HEK293T (cell line): Measurements from ENCODE around the gene OS9.

Source experiments
- CTCF ChIA-PET: fragments of 350-600 bp; formaldehyde crosslinking; extraction: SDS; loops from one replicate; lab custom pipeline; 2021; ENCODE audit warnings: antibody characterized with exemption, inconsistent platforms; lab: Yijun Ruan, JAX
- POLR2A ChIA-PET: fragments of 350-600 bp; formaldehyde crosslinking; extraction: SDS; loops from one replicate; lab custom pipeline; 2020; ENCODE audit warnings: antibody characterized with exemption, inconsistent platforms; lab: Yijun Ruan, JAX
- DNase-seq: peaks from one replicate; pipeline ENCODE4 v3.0.0; 2012; ENCODE audit warnings: mixed read lengths; ENCODE audit errors: extremely low spot score
- ARNT ChIP-seq: fragments of 450-650 bp; IDR thresholded peaks from 2 replicates; pipeline ENCODE4 v1.6.1; 2017; ENCODE audit warnings: mild to moderate bottlenecking
- BHLHE40 ChIP-seq: fragments of 450-650 bp; IDR thresholded peaks from 2 replicates; pipeline ENCODE4 v1.6.1; 2016; ENCODE audit warnings: mild to moderate bottlenecking, moderate library complexity, borderline replicate concordance
- CTBP1 ChIP-seq: fragments of 450-650 bp; IDR thresholded peaks from 2 replicates; pipeline ENCODE4 v1.6.1; 2016; ENCODE audit warnings: borderline replicate concordance
- ELF4 ChIP-seq: fragments of 450-650 bp; IDR thresholded peaks from 2 replicates; pipeline ENCODE4 v1.6.1; 2017; ENCODE audit warnings: antibody characterized with exemption
- FOXA1 ChIP-seq: fragments of 450-650 bp; IDR thresholded peaks from 2 replicates; pipeline ENCODE4 v1.6.1; 2016; ENCODE audit warnings: mild to moderate bottlenecking
- FOXK2 ChIP-seq: fragments of 450-650 bp; IDR thresholded peaks from 2 replicates; pipeline ENCODE4 v1.6.1; 2016; ENCODE audit warnings: mild to moderate bottlenecking
- FOXM1 ChIP-seq: fragments of 450-650 bp; IDR thresholded peaks from 2 replicates; pipeline ENCODE4 v1.6.1; 2017; ENCODE audit warnings: mild to moderate bottlenecking, borderline replicate concordance
- HDGF ChIP-seq: fragments of 450-650 bp; IDR thresholded peaks from 2 replicates; pipeline ENCODE4 v1.6.1; 2017; ENCODE audit warnings: antibody characterized with exemption, borderline replicate concordance
- L3MBTL2 ChIP-seq: fragments of 450-650 bp; conservative IDR thresholded peaks from 2 replicates; pipeline ENCODE4 v1.6.1; 2016; ENCODE audit warnings: mild to moderate bottlenecking
- LEF1 ChIP-seq: fragments of 450-650 bp; IDR thresholded peaks from 2 replicates; pipeline ENCODE4 v1.6.1; 2017; ENCODE audit warnings: mild to moderate bottlenecking, borderline replicate concordance
- NFRKB ChIP-seq: fragments of 450-650 bp; IDR thresholded peaks from 2 replicates; pipeline ENCODE4 v1.6.1; 2016; ENCODE audit warnings: mild to moderate bottlenecking, moderate library complexity
- PKNOX1 ChIP-seq: fragments of 450-650 bp; IDR thresholded peaks from 2 replicates; pipeline ENCODE4 v1.6.1; 2016
- SP1 ChIP-seq: fragments of 450-650 bp; IDR thresholded peaks from 2 replicates; pipeline ENCODE4 v1.6.1; 2017
- SUZ12 ChIP-seq: fragments of 450-650 bp; IDR thresholded peaks from 2 replicates; pipeline ENCODE4 v1.6.1; 2016; ENCODE audit warnings: mild to moderate bottlenecking
- TARDBP ChIP-seq: fragments of 450-650 bp; IDR thresholded peaks from 2 replicates; pipeline ENCODE4 v1.6.1; 2016
- ZNF384 ChIP-seq: fragments of 450-650 bp; IDR thresholded peaks from 2 replicates; pipeline ENCODE4 v1.6.1; 2016

Gene OS9

DNA sequence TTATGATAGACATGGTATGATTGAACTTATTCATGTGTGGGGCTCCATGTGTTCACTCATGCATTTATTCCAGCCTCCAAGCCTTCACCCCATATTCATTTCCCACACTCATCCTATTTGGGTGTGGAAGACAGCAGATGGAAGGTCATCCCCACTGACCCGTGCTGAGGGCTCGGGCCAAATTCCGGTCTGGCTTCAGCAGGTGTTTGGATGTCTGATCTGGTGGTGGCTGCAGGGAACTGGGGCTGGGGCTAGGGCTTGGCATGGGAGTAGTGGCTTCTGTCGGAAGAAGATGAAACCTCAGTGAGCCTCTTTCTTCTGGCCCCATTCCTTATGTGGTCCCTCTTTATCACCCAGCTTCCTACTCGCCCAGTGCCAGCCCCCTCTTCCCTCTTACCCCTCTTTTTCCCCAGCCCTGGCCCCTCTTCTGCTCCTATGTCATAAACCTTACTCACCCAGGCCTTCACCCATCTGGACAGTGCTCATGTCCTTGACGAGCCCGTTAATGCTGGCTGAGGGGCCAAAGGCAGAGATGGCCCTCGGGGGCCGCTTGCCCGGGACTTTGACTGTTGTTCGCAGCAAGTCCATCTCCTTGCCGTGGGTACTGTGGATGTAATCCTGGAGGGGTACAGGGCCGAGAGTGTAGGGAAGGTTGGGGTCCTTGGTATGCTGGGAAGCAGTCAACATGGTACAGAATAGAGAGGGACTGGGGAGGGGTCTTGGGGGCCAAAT lies 36.6 kb downstream of the OS9 start:
- POLR2A ChIA-PET = interaction anchor here (6.9 kb wide), 1 partner anchor 14 kb away, joined by 42 read pairs; the partner anchor contains the start of gene TSPAN31
- CTCF ChIA-PET = no interaction called here
- DNase-seq = no peak
- TF ChIP-seq SUZ12 (no peak), LEF1 (no peak)

DNA sequence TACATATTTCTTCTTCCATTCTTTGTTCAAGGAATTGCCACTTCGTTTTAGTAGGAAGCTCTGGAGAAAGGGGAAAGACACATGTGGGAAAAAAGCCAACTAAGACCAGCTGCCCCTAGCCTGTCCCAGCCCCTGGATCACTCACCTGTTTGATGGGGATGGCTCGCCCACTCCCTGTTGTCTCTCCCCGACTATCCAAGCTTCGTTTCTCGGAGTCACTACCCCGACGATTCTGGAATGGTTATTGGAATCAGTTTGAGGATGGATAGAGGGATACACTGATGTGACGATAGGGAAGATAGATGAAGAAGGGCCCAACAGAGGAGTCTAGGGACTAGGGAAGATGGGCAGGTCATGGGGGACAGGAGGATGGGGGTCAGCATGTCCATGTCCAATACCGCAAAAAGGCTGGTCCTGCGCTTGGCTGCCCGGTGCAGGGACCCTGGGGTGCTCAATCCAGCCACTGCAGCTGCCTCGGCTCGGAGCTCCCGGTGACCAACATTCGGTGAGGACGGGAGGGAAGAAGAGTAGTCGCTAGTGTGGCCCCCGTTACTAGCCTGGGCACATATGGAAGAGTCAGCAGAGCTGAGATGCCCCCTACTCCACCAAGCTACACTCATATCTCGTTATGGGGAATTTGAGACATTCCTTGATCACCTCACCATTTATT lies 37.6 kb downstream of the OS9 start:
- DNase-seq = no peak
- TF ChIP-seq HDGF (no peak), SP1 (no peak), FOXA1 (no peak), FOXM1 (no peak), FOXK2 (no peak), ARNT (no peak), SUZ12 (no peak), ELF4 (no peak)
- CTCF ChIA-PET = no interaction called here
- POLR2A ChIA-PET = interaction anchor here (1.4 to 6.9 kb wide), 2 partner anchors 13 to 119 kb away, joined by 4 to 42 read pairs; partner anchors contain the start of gene TSPAN31

- CTCF ChIA-PET = no interaction called here
- POLR2A ChIA-PET = interaction anchor here (1.4 to 6.9 kb wide), 2 partner anchors 13 to 120 kb away, joined by 4 to 42 read pairs; partner anchors contain the start of gene TSPAN31
- DNase-seq = no peak
- TF ChIP-seq CTBP1 (no peak), SUZ12 (no peak), TARDBP (no peak), ARNT (no peak), FOXA1 (no peak), PKNOX1 (no peak)
Measured at GRCh38 chr12:57732270-57732669, 38.3 kb downstream of the OS9 start.

- ChIA-PET CTCF (no interaction called here), POLR2A (interaction anchor here (0.7 to 6.9 kb wide), 3 partner anchors 9 to 121 kb away, joined by 3 to 42 read pairs (median 4); partner anchors contain the start of gene TSPAN31)
- no peak for DNase-seq
- no peak for TF ChIP-seq FOXA1
- TF ChIP-seq SUZ12 = no peak
- TF ChIP-seq ZNF384 = no peak
- no peak for TF ChIP-seq TARDBP
- TF ChIP-seq ARNT = no peak
- no peak for TF ChIP-seq NFRKB
- no peak for TF ChIP-seq HDGF
- TF ChIP-seq BHLHE40 = no peak
- TF ChIP-seq ELF4 = no peak
- no peak for TF ChIP-seq FOXK2
- TF ChIP-seq PKNOX1 = no peak
- no peak for TF ChIP-seq LEF1
- TF ChIP-seq FOXM1 = no peak
- TF ChIP-seq L3MBTL2 = no peak
- no peak for TF ChIP-seq SP1
Measured at GRCh38 chr12:57732726-57733593, 39.0 kb downstream of the OS9 start.

GRCh38 chr12:57733928-57734327 lies 40.0 kb downstream of the OS9 start:
- TF ChIP-seq FOXM1 = no peak
- TF ChIP-seq SP1 = no peak
- TF ChIP-seq FOXK2 = no peak
- no peak for TF ChIP-seq FOXA1
- TF ChIP-seq TARDBP = no peak
- no peak for TF ChIP-seq ARNT
- no peak for TF ChIP-seq CTBP1
- TF ChIP-seq ELF4 = no peak
- no peak for TF ChIP-seq ZNF384
- no peak for TF ChIP-seq HDGF
- no peak for TF ChIP-seq LEF1
- TF ChIP-seq BHLHE40 = no peak
- no peak for TF ChIP-seq L3MBTL2
- no peak for TF ChIP-seq NFRKB
- POLR2A ChIA-PET = interaction anchor here (6.9 kb wide), 1 partner anchor 11 kb away, joined by 42 read pairs; the partner anchor contains the start of gene TSPAN31
- DNase-seq = no peak
- CTCF ChIA-PET = interaction anchor here (3.6 kb wide), 1 partner anchor 8 kb away, joined by 25 read pairs; no protein-coding TSS in a partner anchor

- CTCF ChIA-PET = interaction anchor here (3.6 kb wide), 1 partner anchor 9 kb away, joined by 25 read pairs; no protein-coding TSS in a partner anchor
- POLR2A ChIA-PET = interaction anchor here (1.3 to 6.9 kb wide), 3 partner anchors 8 to 14 kb away, joined by 4 to 42 read pairs (median 29); partner anchors contain the start of gene TSPAN31
- DNase-seq = no peak
- TF ChIP-seq SP1 (no peak), ELF4 (no peak), L3MBTL2 (no peak), FOXA1 (no peak), BHLHE40 (no peak), CTBP1 (no peak), SUZ12 (no peak), HDGF (no peak), TARDBP (no peak)
Measured at GRCh38 chr12:57734591-57734990, 40.7 kb downstream of the OS9 start.
